Neuronal stem cell (in vitro differentiated cells): ENCODE measurements around the gene SZT2.
A peak's percentile ranks its signal among the peaks of the same experiment; 100 is the strongest.

Experiments
- DNase-seq: peaks from one replicate; pipeline ENCODE4 v3.0.0-alpha.2; 2013; ENCODE audit warnings: low spot score
- H2AFZ ChIP-seq: one replicate; pipeline ENCODE4 v1.6.1; 2013; ENCODE audit warnings: mild to moderate bottlenecking, low read length, inconsistent platforms
- H2AK5ac ChIP-seq: 2 replicates; pipeline ENCODE4 v1.6.1; 2013; ENCODE audit warnings: low read depth, mild to moderate bottlenecking, inconsistent platforms, low read length, moderate library complexity, mixed read lengths
- H2BK120ac ChIP-seq: 2 replicates; pipeline ENCODE4 v1.6.1; 2013; ENCODE audit warnings: low read depth, mild to moderate bottlenecking, inconsistent platforms, low read length, moderate library complexity, mixed read lengths
- H2BK12ac ChIP-seq: one replicate; pipeline ENCODE4 v1.6.1; 2013; ENCODE audit warnings: low read length, inconsistent platforms
- H2BK15ac ChIP-seq: 2 replicates; pipeline ENCODE4 v1.6.1; 2013; ENCODE audit warnings: mild to moderate bottlenecking, low read length, inconsistent platforms, mixed read lengths
- H2BK5ac ChIP-seq: one replicate; pipeline ENCODE4 v1.6.1; 2013; ENCODE audit warnings: inconsistent platforms, mild to moderate bottlenecking, low read length, moderate library complexity
- H3K14ac ChIP-seq: one replicate; pipeline ENCODE4 v1.6.1; 2013; ENCODE audit warnings: low read length, inconsistent platforms
- H3K18ac ChIP-seq: 2 replicates; pipeline ENCODE4 v1.6.1; 2013; ENCODE audit warnings: low read length, inconsistent platforms
- H3K23ac ChIP-seq: 2 replicates; pipeline ENCODE4 v1.6.1; 2013; ENCODE audit warnings: low read depth, mild to moderate bottlenecking, mixed read lengths, low read length, inconsistent platforms; ENCODE audit not compliant: poor library complexity
- H3K27ac ChIP-seq: replicated peaks from 3 replicates; pipeline ENCODE4 v1.5.1; 2013; ENCODE audit warnings: low read length, inconsistent platforms
- H3K27me3 ChIP-seq, 3 experiments: 2 replicates each; pipeline ENCODE4 v1.6.1; 2013; ENCODE audit warnings: low read length in 3 of 3, mild to moderate bottlenecking in 2 of 3, inconsistent platforms in 1 of 3, low read depth in 1 of 3, mixed read lengths in 1 of 3, moderate library complexity in 1 of 3; ENCODE audit not compliant: control insufficient read depth in 3 of 3, insufficient read depth in 3 of 3
- H3K36me3 ChIP-seq, 2 donors: replicated peaks in 1 of 2; 2 replicates each; pipeline ENCODE4 v1.6.1; 2013; ENCODE audit warnings: low read length in 2 of 2; ENCODE audit not compliant: control insufficient read depth in 2 of 2, insufficient read depth in 2 of 2
- H3K4ac ChIP-seq: 2 replicates; pipeline ENCODE4 v1.6.1; 2013; ENCODE audit warnings: inconsistent platforms, mild to moderate bottlenecking, low read length, moderate library complexity
- H3K4me1 ChIP-seq, 2 donors: 1 replicate in 1 of 2; 2 replicates in 1 of 2; pipeline ENCODE4 v1.6.1; 2013; ENCODE audit warnings: low read length in 2 of 2, low read depth in 1 of 2; ENCODE audit not compliant: control insufficient read depth in 2 of 2, insufficient read depth in 1 of 2
- H3K4me2 ChIP-seq: one replicate; pipeline ENCODE4 v1.6.1; 2013; ENCODE audit warnings: mild to moderate bottlenecking, low read length, inconsistent platforms; ENCODE audit not compliant: insufficient read depth, poor library complexity, severe bottlenecking
- H3K4me3 ChIP-seq, 2 donors: 2 replicates each; pipeline ENCODE4 v1.5.1; 2013; ENCODE audit warnings: low read length in 2 of 2, mild to moderate bottlenecking in 2 of 2, inconsistent platforms in 1 of 2, moderate library complexity in 1 of 2
- H3K79me1 ChIP-seq: one replicate; pipeline ENCODE4 v1.6.1; 2013; ENCODE audit warnings: low read depth, mild to moderate bottlenecking, inconsistent platforms, low read length, moderate library complexity
- H3K9ac ChIP-seq: one replicate; pipeline ENCODE4 v1.6.1; 2013; ENCODE audit warnings: mild to moderate bottlenecking, low read depth, low read length, inconsistent platforms; ENCODE audit not compliant: poor library complexity
- H3K9me3 ChIP-seq, 2 donors: replicated peaks in 1 of 2; 2 replicates each; pipeline versions ENCODE3 to v1.6.1; 2013; ENCODE audit warnings: low read length in 2 of 2, mild to moderate bottlenecking in 2 of 2, inconsistent platforms in 1 of 2, low read depth in 1 of 2, mixed read lengths in 1 of 2, moderate library complexity in 1 of 2; ENCODE audit not compliant: control insufficient read depth in 2 of 2, insufficient read depth in 1 of 2
- H4K8ac ChIP-seq: one replicate; pipeline ENCODE4 v1.6.1; 2013; ENCODE audit warnings: low read depth, mild to moderate bottlenecking, inconsistent platforms, low read length, moderate library complexity
- H4K91ac ChIP-seq: one replicate; pipeline ENCODE4 v1.6.1; 2013; ENCODE audit warnings: low read length, low read depth, mild to moderate bottlenecking, inconsistent platforms; ENCODE audit not compliant: poor library complexity
- WGBS, 2 donors: extraction: QIAGEN DNeasy Blood & Tissue Kit; methylation state at CpG; one replicate each; pipeline ENCODE4 v1.1.7; 2013; ENCODE audit warnings: missing lambda C conversion rate in 2 of 2, mixed read lengths in 1 of 2; ENCODE audit not compliant: insufficient read length in 2 of 2, insufficient replicate concordance in 1 of 2; ENCODE audit errors: extremely low coverage in 2 of 2; 5-methylcytosine and 5-hydroxymethylcytosine counted together

SZT2 gene

DNA sequence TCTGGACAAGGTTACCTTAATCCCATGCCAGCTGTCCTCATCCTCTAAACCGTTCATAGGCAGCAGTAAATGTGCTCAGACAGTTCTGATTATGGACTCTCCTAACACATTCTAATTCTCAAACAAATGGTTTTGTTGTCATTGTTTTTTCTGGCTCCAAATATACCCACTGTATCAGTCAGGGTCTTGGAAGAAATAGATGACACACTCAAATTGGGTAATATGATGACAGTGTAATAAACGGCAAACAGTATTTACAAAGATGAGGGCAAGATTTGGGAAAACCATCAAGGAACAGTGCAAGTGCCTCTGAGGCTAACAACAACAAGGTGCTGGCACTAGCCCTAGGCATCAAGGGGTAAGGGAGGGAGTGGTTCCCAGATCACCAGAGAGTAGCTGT is 35.2 kb upstream of the SZT2 start:
- H2BK120ac ChIP-seq: no peak overlapping the region
- no peak overlapping the region for H3K18ac ChIP-seq
- no peak overlapping the region for H3K4me3 ChIP-seq
- no peak overlapping the region for H2BK5ac ChIP-seq
- H3K36me3 ChIP-seq: peaks cover 0 to 3% of the 10 kb centered on the region in 2 donors
- no CpG with 5 or more reads among the region's 2 CpGs for WGBS, 2 donors
- peaks cover 6 to 9% of the 10 kb centered on the region in 2 donors for H3K4me1 ChIP-seq
- no peak overlapping the region for H2BK12ac ChIP-seq
- H3K4ac ChIP-seq: no peak overlapping the region
- peaks cover 0 to 14% (median 0%) of the 10 kb centered on the region in 3 experiments for H3K27me3 ChIP-seq
- no peak overlapping the region for H3K27ac ChIP-seq
- H3K9ac ChIP-seq: no peak overlapping the region
- no peak overlapping the region for H3K23ac ChIP-seq
- H3K4me2 ChIP-seq: no peak overlapping the region
- no peak overlapping the region for H4K8ac ChIP-seq
- H2AK5ac ChIP-seq: no peak overlapping the region
- no peak overlapping the region for H3K14ac ChIP-seq
- H3K9me3 ChIP-seq: no peaks in the 10 kb centered on the region
- peaks cover 3% of the 10 kb centered on the region for H3K79me1 ChIP-seq
- no peak overlapping the region for H4K91ac ChIP-seq
- H2BK15ac ChIP-seq: no peak overlapping the region
- H2AFZ ChIP-seq: no peak overlapping the region
- no peak for DNase-seq

GRCh38 chr1:43354936-43355335 is 34.8 kb upstream of the SZT2 start:
- Histone ChIP-seq H3K27me3 (peaks cover 0 to 9% (median 0%) of the 10 kb centered on the region in 3 experiments), H2AFZ (no peak overlapping the region), H2AK5ac (no peak overlapping the region), H4K91ac (no peak overlapping the region), H3K4me3 (no peak overlapping the region), H4K8ac (no peak overlapping the region), H2BK12ac (no peak overlapping the region), H3K14ac (no peak overlapping the region), H3K36me3 (peaks cover 1 to 7% of the 10 kb centered on the region in 2 donors), H2BK5ac (no peak overlapping the region), H3K79me1 (peaks cover 3% of the 10 kb centered on the region), H2BK120ac (no peak overlapping the region), H2BK15ac (no peak overlapping the region), H3K9ac (no peak overlapping the region), H3K4ac (no peak overlapping the region), H3K4me2 (no peak overlapping the region), H3K23ac (no peak overlapping the region), H3K9me3 (no peaks in the 10 kb centered on the region), H3K18ac (no peak overlapping the region), H3K4me1 (peaks cover 3 to 6% of the 10 kb centered on the region in 2 donors), H3K27ac (no peak overlapping the region)
- WGBS, 2 donors: no CpG with 5 or more reads among the region's 2 CpGs
- no peak for DNase-seq

DNA sequence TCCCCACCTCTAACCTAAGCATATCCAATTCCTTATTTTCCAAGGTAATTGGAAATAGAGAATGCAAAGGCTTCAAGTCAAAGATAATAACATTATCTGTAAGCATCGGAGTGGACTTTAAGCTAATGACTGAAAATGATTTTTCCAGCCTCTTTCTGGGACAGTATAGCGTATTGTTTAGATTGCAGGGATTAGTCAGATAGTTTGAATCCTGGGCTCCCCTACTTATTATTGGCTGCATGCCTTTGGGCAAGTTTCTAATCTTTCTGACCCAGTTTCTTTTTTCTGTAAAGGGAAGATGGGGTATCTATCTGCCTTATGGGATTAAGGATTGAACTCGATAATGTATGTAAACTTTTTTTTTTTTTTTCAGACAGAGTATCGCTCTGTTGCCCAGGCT is 32.4 kb upstream of the SZT2 start:
- WGBS, 2 donors: no CpG with 5 or more reads among the region's 4 CpGs
- Histone ChIP-seq H2AFZ (no peak overlapping the region), H3K27ac (no peak overlapping the region), H3K4ac (no peak overlapping the region), H3K4me1 (peaks cover 15 to 18% of the 10 kb centered on the region in 2 donors), H2BK12ac (no peak overlapping the region), H2BK120ac (no peak overlapping the region), H4K91ac (no peak overlapping the region), H3K18ac (no peak overlapping the region), H4K8ac (no peak overlapping the region), H3K79me1 (peaks cover 7% of the 10 kb centered on the region), H3K4me3 (no peak overlapping the region), H3K4me2 (no peak overlapping the region), H2BK15ac (no peak overlapping the region), H3K36me3 (peaks cover 24 to 31% of the 10 kb centered on the region in 2 donors), H3K9me3 (no peaks in the 10 kb centered on the region), H3K14ac (no peak overlapping the region), H2BK5ac (no peak overlapping the region), H3K27me3 (peaks cover 0 to 4% (median 0%) of the 10 kb centered on the region in 3 experiments), H3K23ac (no peak overlapping the region), H3K9ac (no peak overlapping the region), H2AK5ac (no peak overlapping the region)
- no peak for DNase-seq

- Histone ChIP-seq H3K9ac (no peak overlapping the region), H3K4me1 (peaks cover 18% of the 10 kb centered on the region in 2 donors), H4K8ac (no peak overlapping the region), H3K14ac (no peak overlapping the region), H3K4ac (no peak overlapping the region), H3K4me3 (peak overlapping the region; percentile 85 to 86), H3K27ac (peak overlapping the region; percentile 76), H3K18ac (peak overlapping the region; percentile 11), H2AFZ (peak overlapping the region; percentile 92), H2BK15ac (no peak overlapping the region), H3K4me2 (peak overlapping the region; percentile 72), H3K79me1 (peaks cover 7% of the 10 kb centered on the region), H2BK5ac (no peak overlapping the region), H3K23ac (peak overlapping the region; percentile 83), H3K27me3 (no peaks in the 10 kb centered on the region), H2BK12ac (no peak overlapping the region), H4K91ac (no peak overlapping the region), H2BK120ac (no peak overlapping the region), H3K36me3 (peaks cover 26 to 39% of the 10 kb centered on the region in 2 donors), H3K9me3 (no peaks in the 10 kb centered on the region), H2AK5ac (no peak overlapping the region)
- no CpG with 5 or more reads among the region's 33 CpGs for WGBS, 2 donors
- DNase-seq: no peak
Observed at GRCh38 chr1:43358121-43358745, 31.5 kb upstream of the SZT2 start.
